PFSK-1 (cell line): ENCODE data around the gene GPSM1.

ENCODE experiments used
- POLR2AphosphoS5 ChIP-seq: IDR thresholded peaks from 2 replicates; pipeline ENCODE4 v1.6.1; 2012; ENCODE audit warnings: low read depth, mild to moderate bottlenecking, control low read depth, low read length, moderate library complexity
- REST ChIP-seq, 2 experiments: IDR thresholded peaks; 2 replicates each; pipeline versions ENCODE4 v1.6.1 to v1.8.0; 2011 to 2012; ENCODE audit warnings: low read depth in 2 of 2, low read length in 2 of 2, control low read depth in 1 of 2, inconsistent platforms in 1 of 2, mild to moderate bottlenecking in 1 of 2, moderate library complexity in 1 of 2; ENCODE audit not compliant: insufficient read depth in 1 of 2
- SIN3A ChIP-seq: IDR thresholded peaks from 2 replicates; pipeline ENCODE4 v1.6.1; 2012; ENCODE audit warnings: mild to moderate bottlenecking, low read length, moderate library complexity, borderline replicate concordance; ENCODE audit not compliant: insufficient read depth

GRCh38 chr9:136304456-136304855, 22.9 kb upstream of the GPSM1 start:
- no peak for TF ChIP-seq SIN3A
- TF ChIP-seq REST (IDR thresholded peaks at IDR 0.05; ENCODE audit: insufficient read depth in 1 of 2, low read depth in 2 of 2, low read length in 2 of 2) = no peak
- TF ChIP-seq POLR2AphosphoS5 = no peak
